ENCODE results near the gene GRIN2C.

DNA sequence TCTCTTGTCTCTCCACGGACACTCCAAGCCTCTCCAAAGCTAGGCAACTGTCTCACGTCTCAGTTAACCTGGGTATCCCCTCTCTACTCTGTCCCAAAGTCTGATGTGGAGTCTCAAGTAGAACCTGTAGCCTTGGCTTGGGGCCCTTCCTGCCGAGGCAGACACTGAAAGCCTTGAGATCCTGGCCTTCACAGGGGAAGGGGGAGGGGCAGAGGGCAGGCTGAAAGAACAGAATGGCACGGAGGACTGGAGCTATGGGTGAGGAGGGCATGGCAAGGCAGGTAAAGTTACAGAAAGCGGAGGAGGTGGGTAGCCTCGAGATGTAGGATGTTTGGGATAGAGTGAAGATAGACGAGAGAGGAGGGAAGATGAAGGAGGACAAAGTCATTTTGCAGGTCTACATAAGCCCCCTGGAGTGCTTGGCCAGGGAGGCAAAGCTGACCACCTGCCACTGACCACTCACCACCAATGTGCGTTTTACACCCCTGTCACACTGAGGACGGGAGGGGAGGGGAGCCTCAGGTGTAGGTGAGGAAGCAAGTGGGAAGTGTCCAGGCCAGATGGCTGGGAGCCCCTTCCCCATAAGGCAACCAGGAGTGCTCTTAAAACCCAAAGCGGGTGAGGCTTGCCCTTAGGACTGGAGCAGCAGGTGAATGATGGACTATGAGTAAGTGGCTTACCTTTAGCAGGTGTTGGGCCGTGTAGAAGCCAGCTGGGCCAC lies 11.8 kb upstream of the GRIN2C start:
- no peak for TF ChIP-seq EZH2 (IDR thresholded peaks at IDR 0.05)
- no peak for TF ChIP-seq POLR2AphosphoS5 (IDR thresholded peaks at IDR 0.05; ENCODE audit: borderline replicate concordance, low read depth, low read length)
- no peak for TF ChIP-seq FOXP2 (optimal IDR thresholded peaks at IDR 0.05; ENCODE audit: control extremely low read depth, extremely low read length, insufficient read depth)

Measured in SK-N-MC (cell line).